Measurements from ENCODE around the gene KLHDC9.
A peak's percentile ranks its signal among the peaks of the same experiment; 100 is the strongest.

Gene KLHDC9

GRCh38 chr1:161133220-161133740, 35.1 kb downstream of the KLHDC9 start:
- DNase-seq: peak; percentile 73

- no peak for DNase-seq
Observed at GRCh38 chr1:161137881-161138280, 39.7 kb downstream of the KLHDC9 start.

- no peak for DNase-seq
Observed at GRCh38 chr1:161138431-161138830, 40.3 kb downstream of the KLHDC9 start.

GRCh38 chr1:161139766-161140165, 41.6 kb downstream of the KLHDC9 start:
- peak; percentile 29 for DNase-seq

GRCh38 chr1:161140755-161141400, 42.7 kb downstream of the KLHDC9 start:
- no peak for DNase-seq

GRCh38 chr1:161145832-161146231, 47.7 kb downstream of the KLHDC9 start:
- no peak for DNase-seq

Data from NCI-H526 treated with DMSO at 0.1 percent for 48 hours (cell line).